Caco-2 (cell line): ENCODE results near the gene MEGF6. TPM values are rescaled to one million over a fixed set of nuclear protein-coding genes. Genes with fewer than 3 reads are reported as not detected.

Experiments used
- BruUV-seq: library from RNA; stranded (reverse); fragments of 400-500 nt; replicated peaks from 2 replicates; lab custom pipeline; 2021; lab: Mats Ljungman, UMichigan
- CTCF ChIA-PET: fragments of 300-600 bp; sonication (Branson Sonifier 250); formaldehyde crosslinking; loops from one replicate; lab custom pipeline; 2022; ENCODE audit warnings: antibody characterized with exemption; lab: Charles Lee
- POLR2A ChIA-PET: fragments of 300-600 bp; sonication (Branson Sonifier 250); formaldehyde crosslinking; loops from one replicate; lab custom pipeline; 2022; ENCODE audit warnings: antibody characterized with exemption; lab: Charles Lee
- DNase-seq, 2 experiments: peaks; one replicate each; pipeline versions ENCODE4 v3.0.0 to v3.0.0-alpha.2; 2020 to 2022
- H3K27me3 ChIP-seq: replicated peaks from 2 replicates; pipeline ENCODE4 v1.6.0; 2011; ENCODE audit warnings: low read length; ENCODE audit not compliant: control insufficient read depth, insufficient read depth
- H3K36me3 ChIP-seq: 2 replicates; pipeline ENCODE4 v1.5.1; 2011; ENCODE audit warnings: low read length; ENCODE audit not compliant: control insufficient read depth, insufficient read depth
- H3K4me1 ChIP-seq: fragments of 250-450 bp; sonication (Bioruptor Pico); 2 replicates; pipeline ENCODE4 v1.5.1; 2020; ENCODE audit warnings: mild to moderate bottlenecking
- H3K4me3 ChIP-seq: 2 replicates; pipeline ENCODE4 v1.5.1; 2011; ENCODE audit warnings: low read depth, mild to moderate bottlenecking, control low read depth, low read length
- H3K9me3 ChIP-seq: fragments of 250-450 bp; sonication (Bioruptor Pico); 2 replicates; pipeline ENCODE4 v1.5.1; 2020; ENCODE audit warnings: mild to moderate bottlenecking, moderate library complexity
- H3K27ac Mint-ChIP-seq: one replicate; pipeline ENCODE4 v1.8.0; 2022; ENCODE audit warnings: mixed read lengths; ENCODE audit not compliant: unreplicated experiment
- H3K27me3 Mint-ChIP-seq: one replicate; pipeline ENCODE4 v1.8.0; 2022; ENCODE audit warnings: mixed read lengths; ENCODE audit not compliant: insufficient read depth, unreplicated experiment
- H3K36me3 Mint-ChIP-seq: one replicate; pipeline ENCODE4 v1.8.0; 2022; ENCODE audit warnings: mild to moderate bottlenecking, mixed read lengths; ENCODE audit not compliant: insufficient read depth, unreplicated experiment
- H3K4me1 Mint-ChIP-seq: one replicate; pipeline ENCODE4 v1.8.0; 2022; ENCODE audit warnings: low read depth, mixed read lengths; ENCODE audit not compliant: unreplicated experiment
- H3K4me3 Mint-ChIP-seq: one replicate; pipeline ENCODE4 v1.8.0; 2022; ENCODE audit warnings: mild to moderate bottlenecking, moderate library complexity, mixed read lengths; ENCODE audit not compliant: unreplicated experiment
- H3K9me3 Mint-ChIP-seq: one replicate; pipeline ENCODE4 v1.8.0; 2022; ENCODE audit warnings: mixed read lengths; ENCODE audit not compliant: unreplicated experiment
- intact Hi-C: fragments of 100-400 bp; cut with micrococcal nuclease; formaldehyde crosslinking; loops from one replicate; pipeline ENCODE4 v1.10.0; 2022; ENCODE audit not compliant: unreplicated experiment
- total RNA-seq: library from RNA; stranded (reverse); gene quantifications from 2 replicates; pipeline ENCODE4 v1.2.3, GENCODE V29; 2022
- TF ChIP-seq, protein P1 (sequence below), 2 experiments: fragments of 200-600 bp in 1 of 2; IDR thresholded peaks; 1 replicate in 1 of 2; 2 replicates in 1 of 2; pipeline versions ENCODE4 v1.5.1 to v1.8.0; 2011 to 2022; ENCODE audit warnings: antibody characterized with exemption in 1 of 2, control low read depth in 1 of 2, inconsistent platforms in 1 of 2, low read depth in 1 of 2, low read length in 1 of 2, mild to moderate bottlenecking in 1 of 2, moderate library complexity in 1 of 2; ENCODE audit not compliant: insufficient read depth in 1 of 2, severe bottlenecking in 1 of 2, unreplicated experiment in 1 of 2

Gene MEGF6
- total RNA-seq, 1 experiment from 2014 or later: 13.3 TPM

DNA sequence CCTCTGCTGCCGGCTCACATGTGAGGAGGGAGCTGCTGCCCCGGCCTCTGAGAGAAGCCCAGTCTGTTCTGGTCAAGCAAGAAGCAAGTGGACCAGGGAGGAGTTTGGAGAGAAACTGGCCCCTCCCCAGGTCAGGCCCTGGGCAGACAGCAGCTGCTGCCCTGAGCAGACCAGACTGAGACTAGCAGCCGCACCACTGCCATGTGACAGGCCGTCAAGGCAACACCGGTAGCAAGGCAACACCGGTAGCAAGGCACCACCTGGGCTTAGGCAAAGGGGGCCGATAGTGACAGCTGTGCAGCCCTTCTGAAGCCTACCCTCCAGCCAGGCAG lies 106.5 kb downstream of the MEGF6 start:
- DNase-seq: no peak
- Histone ChIP-seq H3K9me3 (no peaks in the 10 kb centered on the region), H3K4me1 (no peaks in the 10 kb centered on the region), H3K36me3 (no peaks in the 10 kb centered on the region), H3K4me3 (no peak overlapping the region), H3K27me3 (no peaks in the 10 kb centered on the region)
- Mint-ChIP-seq H3K36me3 (no peaks in the 10 kb centered on the region), H3K4me3 (no peak overlapping the region), H3K27ac (no peak overlapping the region), H3K27me3 (no peaks in the 10 kb centered on the region), H3K9me3 (no peaks in the 10 kb centered on the region), H3K4me1 (no peaks in the 10 kb centered on the region)
- ChIA-PET POLR2A (no interaction called here), CTCF (no interaction called here)
- TF ChIP-seq, protein P1, sequence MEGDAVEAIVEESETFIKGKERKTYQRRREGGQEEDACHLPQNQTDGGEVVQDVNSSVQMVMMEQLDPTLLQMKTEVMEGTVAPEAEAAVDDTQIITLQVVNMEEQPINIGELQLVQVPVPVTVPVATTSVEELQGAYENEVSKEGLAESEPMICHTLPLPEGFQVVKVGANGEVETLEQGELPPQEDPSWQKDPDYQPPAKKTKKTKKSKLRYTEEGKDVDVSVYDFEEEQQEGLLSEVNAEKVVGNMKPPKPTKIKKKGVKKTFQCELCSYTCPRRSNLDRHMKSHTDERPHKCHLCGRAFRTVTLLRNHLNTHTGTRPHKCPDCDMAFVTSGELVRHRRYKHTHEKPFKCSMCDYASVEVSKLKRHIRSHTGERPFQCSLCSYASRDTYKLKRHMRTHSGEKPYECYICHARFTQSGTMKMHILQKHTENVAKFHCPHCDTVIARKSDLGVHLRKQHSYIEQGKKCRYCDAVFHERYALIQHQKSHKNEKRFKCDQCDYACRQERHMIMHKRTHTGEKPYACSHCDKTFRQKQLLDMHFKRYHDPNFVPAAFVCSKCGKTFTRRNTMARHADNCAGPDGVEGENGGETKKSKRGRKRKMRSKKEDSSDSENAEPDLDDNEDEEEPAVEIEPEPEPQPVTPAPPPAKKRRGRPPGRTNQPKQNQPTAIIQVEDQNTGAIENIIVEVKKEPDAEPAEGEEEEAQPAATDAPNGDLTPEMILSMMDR (IDR thresholded peaks at IDR 0.05; ENCODE audit: insufficient read depth in 1 of 2, low read depth in 1 of 2, low read length in 1 of 2, severe bottlenecking in 1 of 2, unreplicated experiment in 1 of 2): no peak
- BruUV-seq: no TSS peak
- intact Hi-C loops: no loop called here

DNA sequence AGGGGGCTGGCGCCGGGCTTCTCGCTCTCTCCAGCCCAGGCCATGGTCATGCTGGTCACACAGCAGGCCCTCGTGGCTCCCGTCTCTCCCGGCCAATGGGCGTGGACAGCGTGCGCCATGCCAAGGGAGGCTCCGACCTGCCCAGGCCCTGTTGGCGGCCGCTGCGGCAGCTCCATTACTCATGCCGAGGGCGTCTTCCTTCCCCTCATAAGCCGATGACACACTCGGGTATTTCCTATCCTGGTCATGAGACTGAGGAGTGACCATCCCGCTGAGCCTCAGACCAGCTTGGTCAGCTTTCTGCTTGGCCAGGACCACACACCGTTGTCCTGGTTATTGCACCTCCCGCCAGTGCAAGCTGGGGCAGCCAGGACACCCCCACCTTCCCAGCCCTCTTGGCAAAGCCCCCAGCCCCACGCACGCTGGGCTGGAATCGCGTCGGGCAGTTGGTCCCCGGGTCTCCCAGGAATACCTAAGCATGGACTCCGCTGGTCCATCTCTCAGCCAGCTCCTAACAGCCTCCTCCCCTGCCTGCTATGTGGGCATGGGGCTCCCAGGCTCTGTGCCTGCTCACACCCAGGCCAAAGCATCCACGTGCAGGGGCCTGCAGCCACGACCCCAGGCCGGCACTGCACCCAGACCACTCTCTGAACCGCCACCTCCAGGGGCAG lies 107.0 kb downstream of the MEGF6 start:
- H3K4me1 Mint-ChIP-seq: no peaks in the 10 kb centered on the region
- DNase-seq: no peak
- BruUV-seq: no TSS peak
- H3K36me3 Mint-ChIP-seq: no peaks in the 10 kb centered on the region
- no peaks in the 10 kb centered on the region for H3K27me3 ChIP-seq
- H3K27ac Mint-ChIP-seq: no peak overlapping the region
- TF ChIP-seq, protein P1 (IDR thresholded peaks at IDR 0.05; ENCODE audit: insufficient read depth in 1 of 2, low read depth in 1 of 2, low read length in 1 of 2, severe bottlenecking in 1 of 2, unreplicated experiment in 1 of 2): no peak
- no peaks in the 10 kb centered on the region for H3K9me3 Mint-ChIP-seq
- no peak overlapping the region for H3K4me3 Mint-ChIP-seq
- no peaks in the 10 kb centered on the region for H3K9me3 ChIP-seq
- intact Hi-C loops: no loop called here
- no peak overlapping the region for H3K4me3 ChIP-seq
- H3K36me3 ChIP-seq: no peaks in the 10 kb centered on the region
- H3K27me3 Mint-ChIP-seq: no peaks in the 10 kb centered on the region
- ChIA-PET CTCF (no interaction called here), POLR2A (no interaction called here)
- no peaks in the 10 kb centered on the region for H3K4me1 ChIP-seq

DNA sequence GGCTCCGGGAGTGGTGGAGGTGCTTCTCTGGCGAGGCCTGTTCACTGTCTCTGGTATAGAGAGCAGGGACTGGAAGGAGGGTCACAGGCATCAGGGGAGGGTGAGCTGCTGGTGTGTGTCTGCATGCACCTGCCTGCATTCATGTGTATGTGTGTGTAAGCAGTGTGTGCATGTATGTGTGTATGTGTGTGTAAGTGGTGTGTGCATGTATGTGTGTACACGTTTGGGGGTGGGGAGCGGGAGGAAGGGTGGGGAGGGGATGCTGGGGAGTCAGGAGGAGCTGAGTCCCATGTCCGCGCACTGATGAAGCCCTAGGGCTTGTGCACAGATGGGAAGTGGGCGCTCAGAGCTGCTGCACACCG lies 107.8 kb downstream of the MEGF6 start:
- Mint-ChIP-seq H3K36me3 (no peaks in the 10 kb centered on the region), H3K9me3 (no peaks in the 10 kb centered on the region), H3K4me1 (no peaks in the 10 kb centered on the region), H3K27ac (no peak overlapping the region), H3K27me3 (no peaks in the 10 kb centered on the region), H3K4me3 (no peak overlapping the region)
- Histone ChIP-seq H3K9me3 (no peaks in the 10 kb centered on the region), H3K4me3 (no peak overlapping the region), H3K27me3 (no peaks in the 10 kb centered on the region), H3K4me1 (no peaks in the 10 kb centered on the region), H3K36me3 (no peaks in the 10 kb centered on the region)
- POLR2A ChIA-PET: no interaction called here
- DNase-seq: no peak
- TF ChIP-seq, protein P1 (IDR thresholded peaks at IDR 0.05; ENCODE audit: insufficient read depth in 1 of 2, low read depth in 1 of 2, low read length in 1 of 2, severe bottlenecking in 1 of 2, unreplicated experiment in 1 of 2): no peak
- no TSS peak for BruUV-seq
- CTCF ChIA-PET: no interaction called here
- intact Hi-C loops: no loop called here
